Breast epithelium (tissue), 4 donors: ENCODE data around the gene ABCB1. TPM values are rescaled to one million over a fixed set of nuclear protein-coding genes. Genes with fewer than 3 reads are reported as not detected.

ENCODE experiments used
- DNase-seq, 2 donors: peaks; one replicate each; pipeline ENCODE4 v3.0.0-alpha.2; 2019; ENCODE audit warnings: low spot score in 2 of 2
- H3K27ac ChIP-seq, 2 donors: fragments of 200-600 bp; sonication (generic) in 1 of 2; one replicate each; pipeline ENCODE4 v1.5.1; 2016 to 2019; ENCODE audit warnings: mild to moderate bottlenecking in 1 of 2
- H3K27me3 ChIP-seq, 2 donors: fragments of 200-600 bp; sonication (generic) in 1 of 2; one replicate each; pipeline versions ENCODE4 v1.5.1 to v1.6.0; 2017 to 2019; ENCODE audit warnings: control low read depth in 1 of 2, mild to moderate bottlenecking in 1 of 2
- H3K36me3 ChIP-seq: fragments of 200-600 bp; one replicate; pipeline ENCODE4 v1.5.1; 2019
- H3K4me1 ChIP-seq, 2 donors: fragments of 200-600 bp; sonication (generic); one replicate each; pipeline ENCODE4 v1.5.1; 2016 to 2019; ENCODE audit warnings: control low read depth in 1 of 2
- H3K4me3 ChIP-seq, 3 donors: fragments of 200-600 bp; sonication (generic); 1 replicate in 2 of 3; 2 replicates in 1 of 3; pipeline ENCODE4 v1.5.1; 2016 to 2019; ENCODE audit warnings: mild to moderate bottlenecking in 3 of 3, moderate library complexity in 2 of 3
- H3K9me3 ChIP-seq, 2 donors: fragments of 200-600 bp; sonication (generic) in 1 of 2; one replicate each; pipeline ENCODE4 v1.5.1; 2016 to 2019; ENCODE audit warnings: control low read depth in 1 of 2
- CTCF ChIP-seq, 3 donors: fragments of 450-650 bp; IDR thresholded peaks; one replicate each; pipeline ENCODE4 v1.5.1; 2016 to 2017; ENCODE audit warnings: antibody characterized with exemption in 3 of 3, mild to moderate bottlenecking in 3 of 3, moderate library complexity in 3 of 3
- POLR2A ChIP-seq: fragments of 450-650 bp; IDR thresholded peaks from one replicate; pipeline ENCODE4 v1.6.1; 2016; ENCODE audit warnings: antibody characterized with exemption, mild to moderate bottlenecking, moderate library complexity
- POLR2AphosphoS5 ChIP-seq, 3 donors: sonication (generic); formaldehyde crosslinking; IDR thresholded peaks; one replicate each; pipeline ENCODE4 v1.6.1; 2017; ENCODE audit warnings: antibody characterized with exemption in 3 of 3
- intact Hi-C: fragments of 100-400 bp; cut with DNase I; formaldehyde crosslinking; loops from one replicate; pipeline ENCODE4 v1.15.1; 2023; ENCODE audit warnings: low total_unique reads
- total RNA-seq, 3 donors: library from RNA; depleted of rRNA; stranded (reverse); fragments of >200 nt; gene quantifications; one replicate each; pipeline ENCODE4 v1.1.0, GENCODE V29; 2016

Gene ABCB1
- 10 to 100 TPM in 2 of 3 donors, 1 to 10 TPM in 1; 3.2 to 14.9 (median 12.8) TPM for total RNA-seq

GRCh38 chr7:87600130-87601124 is at the start of gene ABCB1:
Gene ABCB1, minus strand, starts transcription at chr7:87600884. Its CDS starts 700 bp downstream, at chr7:87600184.
- peaks cover 0 to 26% of the 10 kb centered on the region in 2 donors for H3K27me3 ChIP-seq
- peaks cover 0 to 5% of the 10 kb centered on the region in 2 donors for H3K4me1 ChIP-seq
- intact Hi-C loops, result no loop called here
- peak within 1 kb of the TSS; percentile 45 to 71 (median 58) for H3K4me3 ChIP-seq
- no peaks in the 10 kb centered on the region for H3K36me3 ChIP-seq
- no peaks in the 10 kb centered on the region for H3K9me3 ChIP-seq
- H3K27ac ChIP-seq, result peak within 1 kb of the TSS; percentile 62 to 74
- peak; percentile 51 to 55 for DNase-seq
- no peak for TF ChIP-seq POLR2AphosphoS5 (IDR thresholded peaks at IDR 0.05)
- TF ChIP-seq POLR2A, result no peak
- TF ChIP-seq CTCF (IDR thresholded peaks at IDR 0.05), result no peak

- no peaks in the 10 kb centered on the region for H3K4me1 ChIP-seq
- no peaks in the 10 kb centered on the region for H3K27me3 ChIP-seq
- TF ChIP-seq POLR2AphosphoS5 (IDR thresholded peaks at IDR 0.05) (no peak), POLR2A (no peak), CTCF (IDR thresholded peaks at IDR 0.05) (no peak)
- no peak overlapping the region for H3K4me3 ChIP-seq
- intact Hi-C loops, result loop anchor here (10.0 kb wide), 1 partner anchor 1424 kb away; no protein-coding TSS in a partner anchor
- no peak for DNase-seq
- H3K27ac ChIP-seq, result no peak overlapping the region
- H3K36me3 ChIP-seq, result no peaks in the 10 kb centered on the region
- no peaks in the 10 kb centered on the region for H3K9me3 ChIP-seq
Observed at GRCh38 chr7:87648316-87648715, 47.6 kb upstream of the ABCB1 start.

- Histone ChIP-seq H3K27me3 (no peaks in the 10 kb centered on the region), H3K36me3 (no peaks in the 10 kb centered on the region), H3K27ac (no peak overlapping the region), H3K4me3 (no peak overlapping the region), H3K4me1 (no peaks in the 10 kb centered on the region), H3K9me3 (no peaks in the 10 kb centered on the region)
- intact Hi-C loops, result loop anchor here (10.0 kb wide), 1 partner anchor 1421 kb away; no protein-coding TSS in a partner anchor
- TF ChIP-seq POLR2AphosphoS5 (IDR thresholded peaks at IDR 0.05) (no peak), CTCF (IDR thresholded peaks at IDR 0.05) (no peak), POLR2A (no peak)
- no peak for DNase-seq
Observed at GRCh38 chr7:87645446-87645845, 44.8 kb upstream of the ABCB1 start.

GRCh38 chr7:87635921-87636320 is 35.2 kb upstream of the ABCB1 start:
- DNase-seq, result no peak
- no peak for TF ChIP-seq POLR2AphosphoS5 (IDR thresholded peaks at IDR 0.05)
- TF ChIP-seq POLR2A, result no peak
- no peak for TF ChIP-seq CTCF (IDR thresholded peaks at IDR 0.05)
- no peaks in the 10 kb centered on the region for H3K36me3 ChIP-seq
- H3K4me1 ChIP-seq, result no peaks in the 10 kb centered on the region
- no peaks in the 10 kb centered on the region for H3K27me3 ChIP-seq
- no peak overlapping the region for H3K27ac ChIP-seq
- intact Hi-C loops, result no loop called here
- no peak overlapping the region for H3K4me3 ChIP-seq
- H3K9me3 ChIP-seq, result peaks cover 0 to 4% of the 10 kb centered on the region in 2 donors
